ENCODE measurements around the gene GRAMD1A. TPM values are rescaled to one million over a fixed set of nuclear protein-coding genes. Genes with fewer than 3 reads are reported as not detected.
A peak's percentile ranks its signal among the peaks of the same experiment; 100 is the strongest.

Gene GRAMD1A
- total RNA-seq, 1 donor from 2014 or later = 67.9 TPM

GRCh38 chr19:35066691-35067563, 66.8 kb downstream of the GRAMD1A start:
- no peak overlapping the region for H3K27ac Mint-ChIP-seq (ENCODE audit: unreplicated experiment)
- TF ChIP-seq CTCF (IDR thresholded peaks at IDR 0.05) = peak; percentile 94
- H3K4me1 Mint-ChIP-seq (ENCODE audit: low read depth) = peaks cover 20% of the 10 kb centered on the region
- H3K27me3 Mint-ChIP-seq (ENCODE audit: low read depth) = peaks cover 12% of the 10 kb centered on the region
- no peaks in the 10 kb centered on the region for H3K36me3 Mint-ChIP-seq (ENCODE audit: low read depth)
- no peak overlapping the region for H3K4me3 Mint-ChIP-seq (ENCODE audit: unreplicated experiment)
- no peaks in the 10 kb centered on the region for H3K9me3 Mint-ChIP-seq (ENCODE audit: low read depth)
- DNase-seq (ENCODE audit: low spot score) = no peak

GRCh38 chr19:35068941-35069634, 69.0 kb downstream of the GRAMD1A start:
- peaks cover 4% of the 10 kb centered on the region for H3K27me3 Mint-ChIP-seq (ENCODE audit: low read depth)
- no peaks in the 10 kb centered on the region for H3K36me3 Mint-ChIP-seq (ENCODE audit: low read depth)
- peak overlapping the region; percentile 33 for H3K27ac Mint-ChIP-seq (ENCODE audit: unreplicated experiment)
- no peak overlapping the region for H3K4me3 Mint-ChIP-seq (ENCODE audit: unreplicated experiment)
- DNase-seq (ENCODE audit: low spot score) = no peak
- TF ChIP-seq CTCF (IDR thresholded peaks at IDR 0.05) = no peak
- no peaks in the 10 kb centered on the region for H3K9me3 Mint-ChIP-seq (ENCODE audit: low read depth)
- H3K4me1 Mint-ChIP-seq (ENCODE audit: low read depth) = peaks cover 20% of the 10 kb centered on the region

GRCh38 chr19:35069696-35070095, 69.6 kb downstream of the GRAMD1A start:
- DNase-seq (ENCODE audit: low spot score) = no peak
- no peak for TF ChIP-seq CTCF (IDR thresholded peaks at IDR 0.05)
- H3K4me3 Mint-ChIP-seq (ENCODE audit: unreplicated experiment) = no peak overlapping the region
- no peaks in the 10 kb centered on the region for H3K9me3 Mint-ChIP-seq (ENCODE audit: low read depth)
- H3K27ac Mint-ChIP-seq (ENCODE audit: unreplicated experiment) = no peak overlapping the region
- peaks cover 2% of the 10 kb centered on the region for H3K27me3 Mint-ChIP-seq (ENCODE audit: low read depth)
- no peaks in the 10 kb centered on the region for H3K36me3 Mint-ChIP-seq (ENCODE audit: low read depth)
- peaks cover 20% of the 10 kb centered on the region for H3K4me1 Mint-ChIP-seq (ENCODE audit: low read depth)

GRCh38 chr19:35070471-35070870, 70.3 kb downstream of the GRAMD1A start:
- Mint-ChIP-seq H3K27ac (ENCODE audit: unreplicated experiment) (no peak overlapping the region), H3K4me1 (ENCODE audit: low read depth) (peaks cover 20% of the 10 kb centered on the region), H3K4me3 (ENCODE audit: unreplicated experiment) (no peak overlapping the region), H3K36me3 (ENCODE audit: low read depth) (no peaks in the 10 kb centered on the region), H3K27me3 (ENCODE audit: low read depth) (peaks cover 6% of the 10 kb centered on the region), H3K9me3 (ENCODE audit: low read depth) (no peaks in the 10 kb centered on the region)
- no peak for TF ChIP-seq CTCF (IDR thresholded peaks at IDR 0.05)
- DNase-seq (ENCODE audit: low spot score) = no peak

- no peak for DNase-seq (ENCODE audit: low spot score)
- H3K36me3 Mint-ChIP-seq (ENCODE audit: low read depth) = no peaks in the 10 kb centered on the region
- TF ChIP-seq CTCF (IDR thresholded peaks at IDR 0.05) = no peak
- peaks cover 10% of the 10 kb centered on the region for H3K27me3 Mint-ChIP-seq (ENCODE audit: low read depth)
- H3K27ac Mint-ChIP-seq (ENCODE audit: unreplicated experiment) = no peak overlapping the region
- peaks cover 16% of the 10 kb centered on the region for H3K4me1 Mint-ChIP-seq (ENCODE audit: low read depth)
- no peaks in the 10 kb centered on the region for H3K9me3 Mint-ChIP-seq (ENCODE audit: low read depth)
- no peak overlapping the region for H3K4me3 Mint-ChIP-seq (ENCODE audit: unreplicated experiment)
Observed at GRCh38 chr19:35073516-35073915, 73.4 kb downstream of the GRAMD1A start.

All from chondrocyte (in vitro differentiated cells).